Endothelial cell of hepatic sinusoid (primary cell): Measurements from ENCODE around the gene CAMK4.

Experiments
- in situ Hi-C: cut with HindIII; loops from 2 replicates; pipeline ENCODE4 v1.10.0; 2017; ENCODE audit warnings: low sequenced_read_pairs

Gene CAMK4

GRCh38 chr5:111228520-111229220 is 4.5 kb downstream of the CAMK4 start:
- in situ Hi-C loops = no loop called here

- in situ Hi-C loops = no loop called here
Observed at GRCh38 chr5:111229221-111229835, 5.1 kb downstream of the CAMK4 start.

- in situ Hi-C loops = no loop called here
Observed at GRCh38 chr5:111229871-111230810, 6.0 kb downstream of the CAMK4 start.

GRCh38 chr5:111231119-111231518 is 6.9 kb downstream of the CAMK4 start:
- in situ Hi-C loops = no loop called here

GRCh38 chr5:111232311-111233051 is 8.3 kb downstream of the CAMK4 start:
- in situ Hi-C loops = no loop called here

- in situ Hi-C loops = no loop called here
Observed at GRCh38 chr5:111233052-111233374, 8.8 kb downstream of the CAMK4 start.

GRCh38 chr5:111234125-111234524 is 9.9 kb downstream of the CAMK4 start:
- in situ Hi-C loops = no loop called here

- in situ Hi-C loops = no loop called here
Observed at GRCh38 chr5:111235635-111236034, 11.5 kb downstream of the CAMK4 start.

GRCh38 chr5:111236348-111236747 is 12.2 kb downstream of the CAMK4 start:
- in situ Hi-C loops = no loop called here

GRCh38 chr5:111236995-111237394 is 12.8 kb downstream of the CAMK4 start:
- in situ Hi-C loops = no loop called here

- in situ Hi-C loops = no loop called here
Observed at GRCh38 chr5:111237470-111237869, 13.3 kb downstream of the CAMK4 start.

- in situ Hi-C loops = no loop called here
Observed at GRCh38 chr5:111238431-111239225, 14.4 kb downstream of the CAMK4 start.

GRCh38 chr5:111241696-111242095 is 17.5 kb downstream of the CAMK4 start:
- in situ Hi-C loops = no loop called here

- in situ Hi-C loops = no loop called here
Observed at GRCh38 chr5:111242606-111243005, 18.4 kb downstream of the CAMK4 start.

GRCh38 chr5:111243318-111243717 is 19.1 kb downstream of the CAMK4 start:
- in situ Hi-C loops = no loop called here

GRCh38 chr5:111245654-111246053 is 21.5 kb downstream of the CAMK4 start:
- in situ Hi-C loops = no loop called here

GRCh38 chr5:111246459-111246858 is 22.3 kb downstream of the CAMK4 start:
- in situ Hi-C loops = no loop called here

- in situ Hi-C loops = no loop called here
Observed at GRCh38 chr5:111248571-111248970, 24.4 kb downstream of the CAMK4 start.

- in situ Hi-C loops = no loop called here
Observed at GRCh38 chr5:111251921-111252320, 27.7 kb downstream of the CAMK4 start.

GRCh38 chr5:111252799-111253545 is 28.8 kb downstream of the CAMK4 start:
- in situ Hi-C loops = no loop called here
